Liver (tissue), 3 donors: ENCODE data around the gene SMIM7.

Source experiments
- ATF3 ChIP-seq: IDR thresholded peaks from 2 replicates; pipeline ENCODE4 v1.6.1; 2016; ENCODE audit warnings: antibody characterized with exemption
- EGR1 ChIP-seq, 2 donors: IDR thresholded peaks; 2 replicates each; pipeline ENCODE4 v1.6.1; 2016 to 2018; ENCODE audit warnings: antibody characterized with exemption in 2 of 2, low read depth in 2 of 2
- FOXA1 ChIP-seq: IDR thresholded peaks from 2 replicates; pipeline ENCODE4 v1.6.1; 2016; ENCODE audit warnings: antibody characterized with exemption
- GABPA ChIP-seq, 2 donors: IDR thresholded peaks in 1 of 2; conservative IDR thresholded peaks in 1 of 2; 2 replicates each; pipeline ENCODE4 v1.6.1; 2016; ENCODE audit warnings: antibody characterized with exemption in 2 of 2, mild to moderate bottlenecking in 1 of 2, moderate library complexity in 1 of 2
- HNF4G ChIP-seq: IDR thresholded peaks from 2 replicates; pipeline ENCODE4 v1.6.1; 2016; ENCODE audit warnings: antibody characterized with exemption
- JUND ChIP-seq, 2 donors: IDR thresholded peaks; 2 replicates each; pipeline ENCODE4 v1.6.1; 2016; ENCODE audit warnings: antibody characterized with exemption in 2 of 2
- NR2F2 ChIP-seq: IDR thresholded peaks from 2 replicates; pipeline ENCODE4 v1.6.1; 2016; ENCODE audit warnings: antibody characterized with exemption
- RAD21 ChIP-seq, 2 donors: IDR thresholded peaks; 2 replicates each; pipeline ENCODE4 v1.6.1; 2016; ENCODE audit warnings: antibody characterized with exemption in 2 of 2, mild to moderate bottlenecking in 2 of 2
- REST ChIP-seq: IDR thresholded peaks from 2 replicates; pipeline ENCODE4 v1.6.1; 2016; ENCODE audit warnings: antibody characterized with exemption, mild to moderate bottlenecking
- SP1 ChIP-seq: IDR thresholded peaks from 2 replicates; pipeline ENCODE4 v1.6.1; 2018; ENCODE audit warnings: antibody characterized with exemption, mild to moderate bottlenecking
- TAF1 ChIP-seq: conservative IDR thresholded peaks from 2 replicates; pipeline ENCODE4 v1.6.1; 2016; ENCODE audit warnings: antibody characterized with exemption, mild to moderate bottlenecking
- YY1 ChIP-seq: IDR thresholded peaks from 2 replicates; pipeline ENCODE4 v1.6.1; 2016; ENCODE audit warnings: antibody characterized with exemption, mild to moderate bottlenecking
- TF ChIP-seq, protein P1 (sequence below): fragments of 150-350 bp; IDR thresholded peaks from 2 replicates; pipeline ENCODE4 v1.5.1; 2017; ENCODE audit warnings: improper control_type of control experiment, low read depth, low read length; ENCODE audit not compliant: missing input control
- TF ChIP-seq, protein P2 (sequence below): IDR thresholded peaks from 2 replicates; pipeline ENCODE4 v1.6.1; 2016; ENCODE audit warnings: antibody characterized with exemption
- donor health status: healthy.
- donor health status: healthy.

- TF ChIP-seq, protein P1, sequence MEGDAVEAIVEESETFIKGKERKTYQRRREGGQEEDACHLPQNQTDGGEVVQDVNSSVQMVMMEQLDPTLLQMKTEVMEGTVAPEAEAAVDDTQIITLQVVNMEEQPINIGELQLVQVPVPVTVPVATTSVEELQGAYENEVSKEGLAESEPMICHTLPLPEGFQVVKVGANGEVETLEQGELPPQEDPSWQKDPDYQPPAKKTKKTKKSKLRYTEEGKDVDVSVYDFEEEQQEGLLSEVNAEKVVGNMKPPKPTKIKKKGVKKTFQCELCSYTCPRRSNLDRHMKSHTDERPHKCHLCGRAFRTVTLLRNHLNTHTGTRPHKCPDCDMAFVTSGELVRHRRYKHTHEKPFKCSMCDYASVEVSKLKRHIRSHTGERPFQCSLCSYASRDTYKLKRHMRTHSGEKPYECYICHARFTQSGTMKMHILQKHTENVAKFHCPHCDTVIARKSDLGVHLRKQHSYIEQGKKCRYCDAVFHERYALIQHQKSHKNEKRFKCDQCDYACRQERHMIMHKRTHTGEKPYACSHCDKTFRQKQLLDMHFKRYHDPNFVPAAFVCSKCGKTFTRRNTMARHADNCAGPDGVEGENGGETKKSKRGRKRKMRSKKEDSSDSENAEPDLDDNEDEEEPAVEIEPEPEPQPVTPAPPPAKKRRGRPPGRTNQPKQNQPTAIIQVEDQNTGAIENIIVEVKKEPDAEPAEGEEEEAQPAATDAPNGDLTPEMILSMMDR = no peak
- TF ChIP-seq JUND (IDR thresholded peaks at IDR 0.05) = peak in 1 of 2 donors; percentile 79
- peak in 1 of 2 donors; percentile 44 for TF ChIP-seq RAD21 (IDR thresholded peaks at IDR 0.05)
- no peak for TF ChIP-seq REST
- TF ChIP-seq SP1 = peak; percentile 65
- TF ChIP-seq YY1 = no peak
- TF ChIP-seq ATF3 = no peak
- no peak for TF ChIP-seq GABPA (IDR thresholded peaks at IDR 0.05 in 1 of 2, conservative IDR thresholded peaks at IDR 0.05 in 1 of 2)
- TF ChIP-seq TAF1 = no peak
- TF ChIP-seq, protein P2, sequence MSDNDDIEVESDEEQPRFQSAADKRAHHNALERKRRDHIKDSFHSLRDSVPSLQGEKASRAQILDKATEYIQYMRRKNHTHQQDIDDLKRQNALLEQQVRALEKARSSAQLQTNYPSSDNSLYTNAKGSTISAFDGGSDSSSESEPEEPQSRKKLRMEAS = no peak
- TF ChIP-seq EGR1 (IDR thresholded peaks at IDR 0.05; ENCODE audit: low read depth in 2 of 2) = no peak
- no peak for TF ChIP-seq NR2F2
- TF ChIP-seq FOXA1 = no peak
- TF ChIP-seq HNF4G = no peak
Measured at GRCh38 chr19:16608290-16608739, 51.6 kb downstream of the SMIM7 start.
